ENCODE results near the gene SRRM3.
"Not testable (repeated sequence)": the region's sequence is repeated elsewhere in the genome, so short reads cannot be mapped to it uniquely, and the experiment has no call there.

SRRM3 gene

GRCh38 chr7:76330673-76331072 is 129.0 kb downstream of the SRRM3 start:
- DNase-seq (ENCODE audit: low read depth): no peak
- TF ChIP-seq CTCF (IDR thresholded peaks at IDR 0.05; ENCODE audit: insufficient read depth, low read depth, low read length, missing control alignments): no peak

GRCh38 chr7:76332078-76332477 is 130.4 kb downstream of the SRRM3 start:
- H3K4me3 ChIP-seq (ENCODE audit: low read depth, low read length): no peak overlapping the region
- TF ChIP-seq CTCF (IDR thresholded peaks at IDR 0.05; ENCODE audit: insufficient read depth, low read depth, low read length, missing control alignments): no peak
- no peak for DNase-seq (ENCODE audit: low read depth)

More at GRCh38 chr7:76330673-76331072, 129.0 kb downstream of the SRRM3 start:
- no peak overlapping the region for H3K4me3 ChIP-seq (ENCODE audit: low read depth, low read length)

DNA sequence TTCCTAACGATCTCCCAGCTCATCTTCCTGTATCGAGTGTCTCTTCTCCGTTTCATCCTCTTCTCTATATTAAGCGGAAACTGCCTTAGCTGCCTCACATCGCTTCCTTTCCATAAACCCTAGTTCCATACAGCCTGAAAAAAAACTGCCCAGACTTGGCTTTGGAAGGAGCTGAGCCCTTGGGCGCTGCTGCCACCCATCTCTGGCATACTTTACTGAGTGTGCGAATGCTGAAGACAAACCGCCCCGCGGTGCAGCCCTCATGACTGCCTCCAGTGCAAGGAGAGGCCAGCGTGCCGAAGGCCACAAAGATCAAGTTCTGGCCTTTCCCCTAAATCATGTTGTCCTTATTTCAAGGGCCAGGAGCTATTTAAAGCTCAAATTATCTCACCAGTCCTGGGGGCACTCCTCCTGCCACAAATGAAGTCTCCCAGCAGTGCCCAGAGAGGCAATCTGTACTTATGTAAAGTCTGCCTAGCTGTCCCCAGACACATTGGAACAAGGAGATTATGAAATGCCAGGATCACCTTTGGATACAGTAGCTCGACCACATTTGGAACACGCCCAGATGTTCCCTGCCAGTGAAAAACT is 131.9 kb downstream of the SRRM3 start:
- TF ChIP-seq CTCF (IDR thresholded peaks at IDR 0.05; ENCODE audit: insufficient read depth, low read depth, low read length, missing control alignments): no peak
- no peak for DNase-seq (ENCODE audit: low read depth)
- no peak overlapping the region for H3K4me3 ChIP-seq (ENCODE audit: low read depth, low read length)

GRCh38 chr7:76334320-76334967 is 132.7 kb downstream of the SRRM3 start:
- DNase-seq (ENCODE audit: low read depth): no peak
- no peak overlapping the region for H3K4me3 ChIP-seq (ENCODE audit: low read depth, low read length)
- no peak for TF ChIP-seq CTCF (IDR thresholded peaks at IDR 0.05; ENCODE audit: insufficient read depth, low read depth, low read length, missing control alignments)

- DNase-seq (ENCODE audit: low read depth): not testable (repeated sequence)
These were observed 133.7 kb downstream of the SRRM3 start for GRCh38 chr7:76335417-76335816.

DNA sequence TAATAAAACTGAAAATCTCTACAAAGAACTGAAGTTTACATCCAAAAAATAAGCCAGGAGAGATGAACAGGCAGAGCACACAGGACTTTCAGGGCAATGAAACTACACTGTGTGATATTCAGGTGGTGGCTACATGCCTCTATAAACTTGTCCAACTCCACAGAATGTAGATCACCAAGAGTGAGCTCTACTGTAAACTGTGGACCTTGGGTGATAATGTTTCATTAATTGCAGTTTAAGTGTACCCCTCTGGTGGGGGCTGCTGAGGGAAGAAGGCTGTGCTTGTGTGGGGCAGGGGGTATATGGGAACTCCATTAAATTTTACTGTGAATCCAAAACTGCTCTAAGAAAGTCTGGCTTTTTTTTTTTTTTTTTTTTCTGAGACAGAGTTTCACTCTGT is 134.4 kb downstream of the SRRM3 start:
- no peak for TF ChIP-seq CTCF (IDR thresholded peaks at IDR 0.05; ENCODE audit: insufficient read depth, low read depth, low read length, missing control alignments)
- no peak for DNase-seq (ENCODE audit: low read depth)
- H3K4me3 ChIP-seq (ENCODE audit: low read depth, low read length): no peak overlapping the region

More at GRCh38 chr7:76335417-76335816, 133.7 kb downstream of the SRRM3 start:
- H3K4me3 ChIP-seq (ENCODE audit: low read depth, low read length): not testable (repeated sequence)

All from GM12865 (cell line).